ENCODE data around the gene CEP164.

CEP164 gene

DNA sequence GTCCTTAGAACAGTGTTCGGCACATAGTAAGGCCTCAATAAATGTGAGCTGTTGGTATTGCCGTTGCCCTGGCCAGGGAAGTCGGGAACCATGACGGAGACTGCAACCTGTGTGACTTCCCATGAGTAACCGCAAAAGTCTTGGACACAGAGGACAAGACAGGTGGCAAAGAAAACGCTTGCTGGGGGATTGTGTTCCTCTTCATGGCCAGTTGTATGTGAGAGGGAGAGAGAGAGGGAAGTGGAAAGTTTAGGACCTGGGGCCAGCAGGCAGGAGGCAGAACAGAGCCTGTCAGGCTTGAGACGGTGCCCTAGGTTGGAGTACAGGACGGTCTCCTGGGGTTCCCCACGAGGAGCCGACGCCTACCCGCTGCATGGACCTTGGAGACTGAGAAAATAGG is 90.2 kb downstream of the CEP164 start:
- DNase-seq (ENCODE audit: low read depth in 1 of 2, low spot score in 1 of 2): no peak

DNA sequence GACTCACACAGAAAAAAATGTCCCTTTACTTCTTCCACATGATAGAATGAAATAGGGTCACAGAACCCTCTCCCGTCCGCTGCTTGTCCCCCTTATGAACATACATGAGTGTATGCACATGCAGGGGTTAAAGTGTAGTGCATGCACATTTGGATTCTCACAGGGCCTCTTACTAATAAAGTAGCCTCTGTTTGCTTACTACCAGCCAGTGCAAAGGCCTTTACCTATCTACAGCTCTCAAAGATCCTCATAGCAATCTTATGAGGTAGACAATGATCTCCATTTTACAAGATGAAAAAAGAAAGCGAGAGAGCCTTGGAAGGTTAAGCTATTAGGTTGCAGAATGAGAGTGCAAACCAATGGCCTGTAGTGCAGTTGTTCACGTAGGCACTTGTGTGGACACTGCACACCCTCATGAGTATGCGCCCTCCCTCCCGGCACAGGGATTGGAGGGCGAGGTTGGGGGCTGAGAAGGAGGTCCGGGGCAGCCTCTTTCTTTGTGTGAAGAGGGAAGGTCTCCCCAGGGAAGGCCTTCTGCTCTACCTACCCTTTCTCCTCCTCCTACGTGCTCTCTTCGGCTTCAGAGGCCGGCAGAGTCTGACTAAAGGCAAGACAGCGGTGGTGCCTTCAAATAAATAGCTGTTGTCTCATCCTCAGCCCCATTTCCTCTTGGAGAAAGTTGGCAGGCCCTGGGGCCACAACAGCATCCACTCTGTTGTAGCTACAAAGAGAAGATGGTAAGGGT is 91.3 kb downstream of the CEP164 start:
- DNase-seq (ENCODE audit: low read depth in 1 of 2, low spot score in 1 of 2): no peak

DNA sequence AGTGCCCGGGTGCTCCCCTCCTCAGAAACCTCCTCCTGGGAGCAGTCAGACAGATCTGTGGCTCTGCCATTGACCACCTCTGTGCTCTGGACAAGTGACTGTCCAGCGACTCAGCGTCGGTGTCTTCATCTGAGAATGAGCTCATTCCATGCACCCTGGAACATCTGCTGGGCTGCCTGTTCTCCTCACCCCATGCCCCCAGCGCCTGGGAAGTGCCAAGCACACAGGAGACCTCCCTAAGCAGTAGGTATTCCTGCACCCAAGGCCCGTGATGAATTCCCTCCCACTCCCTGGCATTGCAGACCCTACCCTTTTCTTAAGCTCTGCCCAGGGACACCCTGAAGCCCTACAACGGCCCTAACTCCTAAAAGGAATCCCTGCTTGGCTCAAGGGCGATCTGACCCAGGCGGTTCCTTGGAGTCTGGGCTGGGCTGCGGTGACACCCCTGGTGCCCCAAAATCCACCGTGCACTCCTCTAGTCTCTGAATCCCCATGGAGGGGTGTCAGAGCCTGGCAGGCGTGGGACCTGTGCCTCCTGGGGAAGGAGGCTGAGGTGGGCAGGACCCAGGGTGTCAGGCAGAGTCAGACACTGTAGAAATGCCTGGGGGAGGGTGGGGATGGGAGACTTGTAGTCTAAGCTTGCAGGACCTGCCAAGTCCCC is 92.0 kb downstream of the CEP164 start:
- no peak for DNase-seq (ENCODE audit: low read depth in 1 of 2, low spot score in 1 of 2)

DNA sequence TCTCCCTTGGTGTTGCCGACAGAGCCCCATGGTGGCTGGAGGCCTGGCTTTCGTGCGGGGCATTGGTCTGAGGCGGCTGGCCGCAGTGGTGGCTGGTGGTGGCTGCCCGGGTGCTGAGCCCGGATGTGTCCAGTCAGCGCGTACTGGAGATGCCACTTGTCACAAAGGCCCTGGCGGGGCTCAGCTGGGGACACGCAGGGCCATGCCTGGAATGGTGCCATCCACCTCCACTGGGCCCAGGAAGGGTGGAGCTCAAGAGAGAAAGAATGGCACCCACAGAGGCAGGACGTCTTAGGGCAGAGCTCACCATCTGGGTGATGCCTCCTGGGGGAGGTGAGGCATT is 92.5 kb downstream of the CEP164 start:
- no peak for DNase-seq (ENCODE audit: low read depth in 1 of 2, low spot score in 1 of 2)

DNA sequence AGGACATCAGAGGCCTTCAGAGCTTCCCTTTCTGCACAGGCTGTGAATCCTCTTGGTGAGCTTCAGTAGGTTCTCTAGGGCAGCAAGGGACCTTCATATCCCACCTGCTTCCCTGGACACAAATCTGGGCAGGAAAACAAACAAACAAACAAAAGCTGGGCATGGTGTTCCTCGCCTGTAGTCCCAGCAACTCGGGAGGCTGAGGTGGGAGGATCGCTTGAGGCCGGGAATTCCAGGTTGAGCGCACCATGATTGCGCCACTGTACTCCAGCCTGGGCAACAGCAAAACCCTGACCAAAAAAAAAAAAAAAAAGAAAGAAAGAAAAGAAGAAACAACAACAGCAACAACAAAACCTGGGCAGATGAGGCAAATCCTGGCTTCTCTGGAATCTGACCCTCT is 92.9 kb downstream of the CEP164 start:
- no peak for DNase-seq (ENCODE audit: low read depth in 1 of 2, low spot score in 1 of 2)

DNA sequence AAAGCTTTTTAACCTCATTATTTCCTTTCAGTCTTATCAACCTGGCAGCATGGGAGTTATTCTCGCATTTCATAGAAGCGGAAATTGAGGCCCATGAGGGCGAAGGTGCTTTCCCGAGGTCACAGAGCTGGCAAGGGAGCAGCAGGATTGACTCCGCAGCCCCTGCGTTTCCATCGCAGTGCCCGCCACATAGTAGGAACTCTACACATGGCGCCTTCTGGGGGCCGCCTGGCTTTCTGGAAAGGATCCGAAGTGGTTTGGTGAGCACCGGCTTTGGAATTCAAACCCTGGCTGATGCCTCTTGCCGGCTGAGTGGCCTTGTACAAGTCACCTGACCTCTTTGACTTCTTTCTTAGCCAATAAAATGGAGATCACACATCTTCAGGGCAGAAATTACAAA is 93.4 kb downstream of the CEP164 start:
- DNase-seq (ENCODE audit: low read depth in 1 of 2, low spot score in 1 of 2): no peak

DNA sequence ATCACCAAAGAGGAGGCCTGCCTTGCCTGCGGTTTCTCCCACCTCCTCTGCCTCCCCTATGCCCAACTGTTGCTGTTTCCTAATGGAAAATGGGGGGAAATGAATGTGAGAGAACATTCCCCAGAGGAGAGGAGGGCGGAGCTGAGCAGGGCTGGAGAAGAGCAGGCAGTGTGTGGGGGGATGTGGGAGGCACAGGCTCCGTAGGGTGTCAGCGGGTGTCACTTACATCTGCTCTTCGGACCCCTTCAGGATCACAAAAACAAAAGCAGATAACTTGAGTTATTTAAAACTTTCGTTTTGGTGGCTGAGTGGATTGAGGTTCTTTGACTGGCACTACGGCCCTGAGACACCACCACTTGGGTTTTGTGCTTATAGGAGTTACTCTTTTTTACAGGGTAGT is 93.8 kb downstream of the CEP164 start:
- DNase-seq (ENCODE audit: low read depth in 1 of 2, low spot score in 1 of 2): no peak

DNA sequence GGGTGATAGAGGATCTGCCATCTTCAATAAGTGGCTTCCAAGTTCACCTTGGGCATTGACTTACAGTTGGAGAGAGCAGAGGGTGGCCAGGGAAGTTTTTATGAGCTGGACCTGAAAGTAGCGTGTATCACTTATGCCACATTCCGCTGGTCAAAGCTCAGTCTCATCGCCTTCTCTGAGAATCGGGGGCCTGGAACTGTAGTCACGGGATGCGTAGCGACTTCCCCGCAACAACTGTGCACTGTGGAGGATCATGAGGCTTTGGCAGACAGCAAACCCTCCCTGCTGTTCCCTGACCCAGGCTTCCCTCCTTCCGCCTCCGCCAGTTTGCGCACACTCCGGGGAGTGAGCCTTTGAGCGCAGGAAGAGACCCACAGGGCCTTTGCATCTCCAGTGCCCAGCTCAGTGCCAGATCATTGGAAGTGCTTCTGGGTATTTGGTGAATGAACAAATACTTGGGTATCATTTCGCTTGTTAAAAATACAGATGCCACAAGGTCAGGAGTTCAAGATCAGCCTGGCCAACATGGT is 95.5 kb downstream of the CEP164 start:
- DNase-seq (ENCODE audit: low read depth in 1 of 2, low spot score in 1 of 2): no peak

DNA sequence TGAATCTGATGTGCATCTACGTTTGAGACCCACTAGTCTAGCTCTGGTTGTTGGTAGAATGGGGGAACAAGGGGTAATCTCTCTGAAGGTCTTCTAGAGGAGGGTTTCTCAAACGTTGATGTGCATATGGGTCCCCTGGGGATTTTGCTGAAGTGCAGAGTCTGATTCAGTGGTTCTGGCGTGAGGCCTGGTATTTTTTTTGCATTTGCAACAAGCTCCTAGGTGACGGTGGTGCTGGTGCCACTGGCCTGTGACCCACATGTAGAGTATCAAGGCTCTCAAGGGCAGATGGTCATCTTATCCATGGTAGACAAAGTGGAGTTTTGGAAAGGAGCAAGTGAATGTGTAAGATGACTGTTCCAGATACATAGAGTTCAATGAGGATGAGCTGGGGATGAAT is 97.1 kb downstream of the CEP164 start:
- no peak for DNase-seq (ENCODE audit: low read depth in 1 of 2, low spot score in 1 of 2)

DNA sequence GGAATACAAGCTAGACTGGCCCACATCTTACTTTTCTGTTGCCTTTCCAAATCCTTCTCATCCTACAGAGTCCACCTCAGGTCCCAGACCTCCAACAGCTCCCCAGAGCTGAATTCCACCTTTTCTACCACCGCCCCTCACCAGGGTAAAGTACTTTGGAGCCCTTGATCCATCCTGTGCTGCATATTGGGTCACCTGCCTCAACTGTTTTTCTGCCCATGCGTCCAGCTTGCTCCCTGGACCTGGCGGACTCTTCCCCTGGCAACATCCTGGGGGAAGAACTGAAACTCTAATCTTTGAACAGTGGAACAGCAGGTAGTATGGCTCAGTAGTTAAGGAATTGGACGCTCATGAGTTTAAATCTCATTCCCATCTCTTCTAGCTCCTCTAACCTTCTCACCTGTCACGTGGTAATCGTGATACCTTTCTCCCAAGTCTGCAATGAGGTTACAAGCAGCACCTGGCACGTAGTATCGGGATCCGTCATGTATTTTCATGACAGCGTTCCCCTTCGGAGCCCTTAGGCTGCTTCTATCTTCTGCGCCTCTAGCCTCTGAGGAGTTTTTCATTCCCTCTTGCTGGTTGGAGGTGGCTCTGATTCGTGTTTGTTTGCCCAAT is 98.1 kb downstream of the CEP164 start:
- no peak for DNase-seq (ENCODE audit: low read depth in 1 of 2, low spot score in 1 of 2)

DNA sequence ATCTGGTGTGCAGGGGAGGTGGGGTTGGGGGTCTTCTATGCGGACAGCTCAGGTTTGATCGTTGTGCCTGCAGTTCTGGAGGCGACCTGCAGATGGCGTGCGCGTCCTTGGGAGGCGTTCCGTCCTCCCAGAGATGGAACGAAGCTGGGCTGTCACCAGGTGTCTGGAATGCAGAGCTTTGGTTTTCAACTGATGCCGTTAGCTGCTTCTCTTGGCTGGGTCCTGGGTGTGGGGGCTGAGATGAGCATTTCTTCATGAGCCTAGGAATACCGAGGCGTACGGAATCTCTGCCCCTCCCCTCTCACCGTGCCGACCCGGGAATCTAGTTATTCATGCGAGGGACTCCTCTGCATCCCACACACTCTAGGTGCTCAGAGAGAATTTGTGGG is 98.6 kb downstream of the CEP164 start:
- DNase-seq (ENCODE audit: low read depth in 1 of 2, low spot score in 1 of 2): peak; percentile 53 to 59

DNA sequence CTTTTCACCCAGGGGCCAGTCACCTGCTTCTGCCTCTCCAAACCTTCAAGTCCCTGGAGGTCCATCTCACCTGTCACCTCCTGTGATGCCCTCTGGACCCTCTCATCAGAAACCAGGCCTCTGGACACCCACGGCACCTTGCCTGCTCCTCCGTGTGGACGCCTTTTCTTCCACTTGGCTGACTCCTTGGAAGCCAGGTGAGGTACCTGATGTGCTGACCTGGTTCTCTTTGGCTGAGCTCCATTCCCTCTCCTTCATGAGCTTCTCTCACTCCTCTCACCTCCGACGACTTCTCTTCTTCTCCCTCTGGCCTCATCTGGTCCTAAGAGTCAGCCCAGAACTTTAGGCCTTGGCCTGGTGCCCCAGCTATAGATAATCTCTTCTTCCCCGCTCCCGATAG is 99.3 kb downstream of the CEP164 start:
- no peak for DNase-seq (ENCODE audit: low read depth in 1 of 2, low spot score in 1 of 2)

DNA sequence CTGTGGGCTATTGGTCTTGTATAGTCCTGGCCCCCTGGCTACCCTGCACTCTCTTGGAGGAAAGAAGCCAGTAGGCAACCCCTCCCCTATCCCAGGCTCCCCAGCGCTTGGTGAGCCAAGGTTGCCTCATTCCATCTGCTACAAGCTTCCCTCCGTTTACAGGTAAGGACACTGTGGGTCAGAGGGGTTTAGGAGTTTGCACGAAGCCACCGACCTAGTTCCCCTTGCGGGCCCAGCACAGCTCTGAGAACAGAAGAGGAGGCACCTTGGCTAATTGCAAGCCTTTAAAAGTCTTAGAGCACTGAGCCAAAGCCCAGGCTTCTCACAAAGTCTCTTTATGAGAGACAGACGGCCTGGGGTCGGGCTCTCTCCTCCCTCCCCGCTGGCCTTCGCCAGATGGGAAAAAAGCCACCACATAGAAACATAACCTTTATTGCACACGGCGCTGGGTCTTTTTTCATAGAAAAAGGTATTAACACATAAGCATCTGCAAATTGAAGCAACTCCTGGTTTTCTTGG is 99.8 kb downstream of the CEP164 start:
- no peak for DNase-seq (ENCODE audit: low read depth in 1 of 2, low spot score in 1 of 2)

DNA sequence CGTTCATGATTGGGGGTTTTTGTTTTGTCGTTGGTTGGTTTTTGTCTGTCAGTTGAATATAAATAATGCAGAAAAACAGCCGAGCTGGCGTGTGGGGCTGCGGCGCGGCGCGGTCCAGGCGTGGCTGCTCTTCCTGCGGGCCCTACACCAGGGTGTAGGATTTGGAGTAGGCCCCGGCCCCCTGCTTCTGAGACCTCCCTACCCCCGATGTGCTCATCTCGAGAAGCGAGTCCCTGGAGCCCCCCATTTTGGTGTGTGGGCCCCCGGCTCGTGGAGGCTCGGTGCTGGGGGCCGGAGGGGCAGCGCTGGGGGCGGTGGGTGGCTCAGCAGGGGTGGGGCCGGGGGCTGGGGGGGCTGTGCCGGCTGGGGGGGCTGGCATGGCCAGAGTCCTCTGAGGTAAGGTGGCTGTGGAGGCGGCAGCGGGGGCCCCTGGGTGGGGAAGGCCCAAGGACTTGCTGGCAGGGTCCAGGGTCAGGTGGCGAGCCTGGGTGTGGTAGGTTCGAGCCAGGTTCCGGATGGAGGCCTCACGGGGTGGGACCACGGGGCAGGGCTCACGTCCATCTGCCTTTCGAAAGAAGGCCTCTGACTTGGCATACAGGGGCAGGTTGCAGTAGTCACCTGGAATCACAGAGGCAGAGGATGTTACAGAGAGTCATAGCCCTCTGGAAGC is 100.7 kb downstream of the CEP164 start:
- no peak for DNase-seq (ENCODE audit: low read depth in 1 of 2, low spot score in 1 of 2)

DNA sequence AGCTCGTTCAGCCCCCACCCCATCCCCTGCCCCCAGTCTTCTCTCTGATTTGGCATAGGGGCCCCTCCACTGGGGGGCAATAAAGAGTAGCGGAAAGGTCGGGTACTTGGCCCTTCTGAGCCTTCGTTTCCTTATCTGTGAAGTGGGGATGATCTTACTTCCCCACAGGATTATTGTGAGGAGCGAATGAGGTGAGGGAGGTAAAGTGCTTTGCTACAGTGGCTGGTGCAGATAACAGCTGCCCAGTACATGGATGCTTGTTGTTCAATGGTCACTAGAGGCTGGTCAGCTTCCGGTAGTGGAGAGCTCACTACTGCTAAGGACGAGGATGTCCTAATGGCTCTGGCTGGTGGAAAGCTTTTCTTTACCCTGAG is 101.2 kb downstream of the CEP164 start:
- DNase-seq (ENCODE audit: low read depth in 1 of 2, low spot score in 1 of 2): no peak

DNA sequence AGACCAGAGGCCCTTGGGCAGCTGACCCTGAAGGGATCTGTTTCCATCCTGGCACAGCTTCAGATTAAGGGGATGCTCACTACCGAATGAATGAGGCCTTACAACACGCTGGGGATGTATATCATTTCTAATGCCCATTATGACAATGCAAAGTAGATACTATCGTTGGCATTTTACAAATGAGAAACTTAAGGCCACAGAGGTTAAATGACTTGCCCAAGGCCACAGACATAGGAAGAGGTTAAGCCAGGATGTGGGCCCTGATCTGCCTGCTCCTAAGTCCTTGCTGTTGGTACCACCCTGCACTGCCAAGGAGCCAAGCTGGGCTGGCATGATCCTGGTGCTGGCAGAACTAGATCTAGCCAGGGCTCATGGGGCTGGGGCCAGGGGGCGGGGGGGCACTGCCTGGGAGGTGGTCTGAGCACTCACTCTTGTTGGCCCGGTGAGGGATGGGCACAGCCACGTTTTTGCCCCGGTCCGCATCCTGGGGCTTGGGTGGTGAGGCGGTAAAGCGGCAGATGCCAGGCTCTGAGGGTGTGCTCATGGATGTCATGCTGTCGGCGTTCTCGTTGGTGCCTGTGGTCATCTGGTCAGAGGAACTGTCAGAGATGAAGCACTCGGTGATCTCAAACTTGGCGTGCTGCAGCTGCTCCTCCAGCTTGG is 102.8 kb downstream of the CEP164 start:
- DNase-seq (ENCODE audit: low read depth in 1 of 2, low spot score in 1 of 2): no peak

DNA sequence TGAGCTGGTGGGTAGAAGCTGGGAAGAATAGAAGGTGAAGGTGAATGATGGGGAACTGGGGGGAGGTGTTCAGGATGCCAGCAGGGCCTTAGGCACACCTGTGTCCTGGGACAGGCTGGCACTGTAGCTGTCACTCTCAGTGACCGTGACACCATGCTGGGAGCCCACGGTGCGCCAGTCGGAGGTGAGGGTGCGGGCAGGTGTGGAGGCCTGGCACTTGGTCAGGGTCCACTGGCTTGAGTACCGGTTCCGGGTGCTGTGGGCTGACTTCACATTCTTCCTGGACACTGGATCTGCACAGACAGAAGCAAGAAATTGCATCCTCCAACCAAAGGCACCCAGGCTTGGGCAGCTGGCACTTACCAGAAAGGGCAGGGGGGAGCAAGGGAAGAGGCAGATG is 103.8 kb downstream of the CEP164 start:
- no peak for DNase-seq (ENCODE audit: low read depth in 1 of 2, low spot score in 1 of 2)

DNA sequence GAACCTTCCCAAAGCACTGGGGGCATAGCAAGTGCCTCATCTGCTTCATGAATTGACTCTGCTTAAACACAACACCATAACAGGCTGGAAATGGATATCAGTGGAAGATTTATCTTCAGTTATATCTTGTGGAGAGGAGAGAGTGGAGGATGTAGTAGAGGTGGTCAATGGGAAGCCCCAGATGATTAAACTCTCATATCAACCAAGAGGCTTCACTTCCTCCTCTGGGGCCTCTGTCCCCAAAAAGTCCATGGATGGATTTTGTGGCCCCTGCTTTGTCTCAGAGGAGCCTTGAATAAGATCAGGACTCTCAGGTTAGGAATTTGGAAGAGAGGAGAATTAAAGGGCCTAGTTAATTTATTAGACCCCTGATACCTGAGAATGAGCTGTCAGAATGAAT is 106.1 kb downstream of the CEP164 start:
- no peak for DNase-seq (ENCODE audit: low read depth in 1 of 2, low spot score in 1 of 2)

DNA sequence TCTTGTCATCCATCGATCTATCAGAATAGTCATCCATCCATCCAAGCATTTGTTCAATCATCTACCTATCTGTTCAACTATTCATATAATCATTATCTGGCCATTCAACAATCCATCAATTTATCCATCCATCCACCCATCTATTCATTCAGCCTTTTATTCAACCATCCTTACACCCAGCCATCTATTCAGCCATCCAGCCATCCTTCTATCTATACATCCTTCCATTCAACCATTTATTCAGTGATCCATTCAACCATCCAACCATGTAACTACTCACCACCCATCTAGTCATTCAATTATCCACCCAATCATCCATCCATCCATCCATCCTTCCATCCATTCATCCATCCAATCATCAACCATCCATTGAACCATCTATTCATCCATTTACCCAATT is 106.8 kb downstream of the CEP164 start:
- DNase-seq (ENCODE audit: low read depth in 1 of 2, low spot score in 1 of 2): no peak

DNA sequence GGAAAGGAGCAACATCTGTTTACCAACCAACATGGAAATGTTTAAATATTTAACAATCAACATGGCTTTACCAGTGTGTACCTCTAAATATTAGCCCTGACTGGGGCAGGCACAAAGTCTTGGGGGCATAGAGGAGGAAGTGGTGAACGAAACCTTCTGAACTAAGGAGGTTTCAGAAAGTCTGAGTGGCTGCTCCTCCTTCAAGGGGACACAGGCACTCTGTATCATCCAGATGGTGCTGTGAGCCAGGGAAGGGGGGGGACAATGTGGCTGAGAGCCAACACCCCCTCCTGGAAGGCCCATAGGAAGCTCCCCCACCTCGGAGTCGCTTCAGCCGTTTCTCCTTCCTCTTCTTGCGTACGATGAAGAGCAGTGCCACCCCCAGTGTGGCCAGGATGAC is 107.7 kb downstream of the CEP164 start:
- DNase-seq (ENCODE audit: low read depth in 1 of 2, low spot score in 1 of 2): no peak

DNA sequence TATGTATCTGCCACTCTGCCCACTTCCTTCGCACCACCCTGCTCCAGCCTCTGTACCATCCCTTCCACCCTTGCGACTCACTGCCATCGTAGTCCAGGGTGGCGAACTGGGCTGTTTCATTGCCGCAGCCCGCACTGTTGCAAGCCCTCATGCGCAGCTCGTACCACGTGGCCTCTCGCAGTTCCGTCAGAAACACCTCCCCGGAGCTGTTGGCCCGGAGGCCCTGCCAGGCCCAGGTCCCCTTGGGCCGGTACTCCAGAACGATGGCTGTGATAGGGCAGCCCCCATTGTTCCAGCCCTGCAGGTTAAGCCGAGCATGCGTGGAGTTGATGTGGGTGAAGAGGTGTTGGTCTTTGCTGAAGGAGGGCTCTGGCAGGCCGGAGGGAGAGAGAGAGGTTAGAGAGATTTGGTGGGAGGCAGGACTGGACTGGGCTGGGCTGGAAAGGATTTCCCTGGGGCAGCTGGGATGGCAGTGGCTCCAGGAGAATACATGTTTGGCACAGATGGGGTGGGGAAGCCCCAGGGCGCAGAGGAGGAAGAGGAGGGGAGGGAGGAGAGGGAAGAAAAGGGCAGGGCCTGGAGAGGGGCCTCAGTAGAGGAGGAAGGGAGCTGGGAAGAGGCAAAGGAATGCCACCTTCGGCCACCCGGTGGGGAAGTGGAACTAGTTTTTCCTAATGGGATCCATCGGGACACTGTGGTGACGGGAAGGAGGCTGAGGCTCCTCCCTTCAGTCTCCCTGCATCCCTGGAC is 109.6 kb downstream of the CEP164 start:
- no peak for DNase-seq (ENCODE audit: low read depth in 1 of 2, low spot score in 1 of 2)
